GM11168 (cell line): Measurements from ENCODE around the gene PDE9A.

Source experiments
- in situ Hi-C: fragments of 300-500 bp; cut with MboI; formaldehyde crosslinking; loops from one replicate; pipeline ENCODE4 v1.12.0; 2022; ENCODE audit warnings: low sequenced_read_pairs; ENCODE audit not compliant: unreplicated experiment

Gene PDE9A

DNA sequence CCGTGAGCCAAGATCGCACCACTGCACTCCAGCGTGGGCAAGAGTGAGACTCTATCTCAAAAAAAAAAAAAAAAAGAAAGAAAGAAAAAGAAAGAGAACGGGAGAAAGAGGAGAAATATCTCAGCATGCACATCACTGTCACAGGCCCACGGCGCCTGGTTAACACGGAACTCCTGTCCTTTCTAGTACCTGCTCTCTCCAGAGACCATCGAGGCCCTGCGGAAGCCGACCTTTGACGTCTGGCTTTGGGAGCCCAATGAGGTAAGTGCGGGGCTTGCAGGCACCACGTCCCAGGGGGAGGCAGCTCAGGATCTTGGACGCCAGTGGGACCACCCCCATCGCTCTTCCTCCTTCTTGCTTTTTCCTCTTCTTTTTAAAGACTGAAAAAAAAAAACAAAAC, 100.4 kb downstream of the PDE9A start:
- in situ Hi-C loops, result no loop called here

DNA sequence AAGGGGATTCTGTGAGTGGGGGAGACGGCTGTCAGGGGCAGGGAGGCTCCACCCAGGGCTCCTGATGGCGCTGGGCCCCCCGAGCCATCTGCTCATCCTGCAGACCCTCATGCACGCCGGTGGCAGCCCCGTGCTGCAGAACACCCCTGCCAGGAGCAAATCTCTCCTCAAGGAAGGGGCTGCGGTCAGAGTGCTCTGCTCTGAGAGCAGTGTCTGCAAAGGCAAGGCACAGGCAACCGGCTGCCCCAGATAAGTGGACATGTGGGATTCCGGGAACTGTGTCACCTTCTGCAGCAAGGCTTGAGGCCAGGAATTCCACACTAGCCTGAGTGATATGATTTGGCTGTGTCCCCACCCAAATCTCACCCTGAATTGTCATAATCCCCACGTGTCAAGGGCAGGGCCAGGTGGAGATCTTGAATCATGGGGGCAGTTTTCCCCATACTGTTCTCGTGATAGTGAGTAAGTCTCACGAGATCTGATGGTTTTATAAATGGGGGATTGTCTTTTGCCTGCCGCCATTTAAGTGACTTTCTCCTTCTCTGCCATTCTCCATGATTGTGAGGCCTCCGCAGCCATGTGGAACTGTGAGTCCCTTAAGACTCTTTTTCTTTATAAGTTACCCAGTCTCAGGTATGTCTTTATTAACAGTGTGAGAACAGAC, 101.0 kb downstream of the PDE9A start:
- in situ Hi-C loops, result no loop called here

DNA sequence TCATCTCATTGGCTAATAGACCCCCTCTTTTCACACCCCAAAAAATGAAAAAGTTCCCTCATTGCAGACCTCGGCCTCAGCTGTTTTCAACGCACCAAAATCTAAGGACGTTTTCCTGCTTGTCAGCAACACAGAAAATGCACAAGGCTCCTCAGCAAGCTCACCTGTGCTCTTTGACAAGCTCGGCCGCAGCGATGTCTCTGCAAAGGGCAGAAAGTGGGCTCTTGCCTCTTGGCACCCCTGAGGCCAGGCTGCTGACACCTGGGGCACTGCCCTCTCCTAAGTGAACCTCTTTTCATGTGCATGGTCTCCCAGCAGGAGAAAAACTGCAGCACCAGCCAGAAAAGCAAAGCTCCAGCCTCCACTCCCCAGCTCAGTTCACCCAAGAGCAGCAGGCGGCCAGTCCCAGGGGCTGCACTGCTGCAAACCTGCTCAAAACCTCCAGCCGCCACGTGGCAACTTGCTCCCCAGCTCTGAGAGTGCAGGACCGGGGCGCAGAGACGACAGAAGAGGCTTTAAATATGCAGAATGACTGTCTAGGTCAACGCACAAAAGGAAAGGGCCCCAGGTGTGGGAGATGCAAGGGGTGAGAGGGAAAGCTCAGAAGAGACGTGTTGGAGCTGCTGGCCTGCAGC, 101.7 kb downstream of the PDE9A start:
- in situ Hi-C loops, result no loop called here

DNA sequence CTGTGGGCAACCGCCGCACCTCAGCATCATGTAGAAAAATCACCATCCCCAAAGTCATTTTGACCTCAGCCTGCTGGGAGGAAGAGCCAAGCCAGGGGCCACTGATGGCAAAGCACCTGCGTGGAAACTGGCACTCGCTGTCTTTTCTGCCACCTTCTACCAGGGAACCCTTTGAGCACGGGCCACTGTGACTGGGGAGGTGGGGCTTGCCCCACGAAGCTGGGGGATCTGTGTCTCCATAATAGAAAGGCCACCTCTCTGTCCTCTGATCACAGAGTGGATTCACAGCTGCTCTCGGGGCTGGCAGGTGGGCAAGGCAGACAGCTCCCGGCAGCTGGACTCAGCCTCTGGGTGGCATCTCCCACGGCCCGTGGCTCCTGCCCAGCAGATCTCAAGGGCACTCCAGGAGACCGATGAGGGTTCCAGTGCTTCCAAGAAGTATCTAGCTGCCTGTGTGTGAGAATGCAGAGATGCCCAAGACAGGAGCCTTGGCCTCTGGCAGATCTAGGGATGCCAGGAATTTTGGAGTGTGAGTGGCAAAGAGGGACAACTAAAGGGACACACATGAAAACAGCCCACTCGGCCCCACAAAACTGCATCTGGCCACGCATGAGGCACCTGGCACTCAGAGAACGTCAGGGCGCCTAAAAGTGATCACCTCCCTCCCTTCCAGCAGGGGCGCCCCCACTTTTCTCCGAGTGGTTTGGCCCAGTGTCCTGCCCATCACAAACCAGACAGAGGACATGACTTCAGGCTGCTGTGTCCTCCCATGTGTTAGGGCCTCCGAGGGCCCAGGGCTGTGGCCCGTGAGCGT, 102.6 kb downstream of the PDE9A start:
- in situ Hi-C loops, result no loop called here

DNA sequence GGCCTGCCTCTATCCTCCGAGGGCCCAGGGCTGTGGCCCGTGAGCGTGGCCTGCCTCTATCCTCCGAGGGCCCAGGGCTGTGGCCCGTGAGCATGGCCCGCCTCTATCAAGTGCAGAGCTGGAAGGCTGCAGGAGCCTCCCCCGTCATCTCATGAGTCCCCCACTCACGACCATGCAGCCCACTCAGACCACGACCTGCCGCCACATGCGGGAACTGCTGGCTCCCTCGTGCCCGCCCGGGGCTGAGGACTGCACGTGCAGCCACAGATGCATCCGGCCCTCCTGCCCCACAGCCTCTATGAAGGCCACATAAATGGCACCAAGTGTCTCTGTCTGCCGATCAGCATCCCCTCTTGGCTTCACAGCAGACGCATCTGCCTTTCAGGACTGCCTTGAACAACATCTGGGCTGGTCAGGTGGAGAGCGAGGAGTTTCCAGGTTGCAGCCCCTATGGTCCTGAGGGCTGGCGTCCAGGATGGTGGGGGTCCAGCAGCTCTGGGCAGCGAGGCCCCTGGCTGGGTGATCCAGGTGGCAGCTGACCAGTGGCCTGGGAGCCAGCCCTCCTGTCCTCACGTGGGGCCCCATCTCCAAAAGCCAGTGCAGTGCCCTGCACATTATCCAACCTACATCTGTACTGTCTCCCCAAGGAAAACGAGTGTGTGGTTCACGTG, 103.3 kb downstream of the PDE9A start:
- in situ Hi-C loops, result no loop called here

DNA sequence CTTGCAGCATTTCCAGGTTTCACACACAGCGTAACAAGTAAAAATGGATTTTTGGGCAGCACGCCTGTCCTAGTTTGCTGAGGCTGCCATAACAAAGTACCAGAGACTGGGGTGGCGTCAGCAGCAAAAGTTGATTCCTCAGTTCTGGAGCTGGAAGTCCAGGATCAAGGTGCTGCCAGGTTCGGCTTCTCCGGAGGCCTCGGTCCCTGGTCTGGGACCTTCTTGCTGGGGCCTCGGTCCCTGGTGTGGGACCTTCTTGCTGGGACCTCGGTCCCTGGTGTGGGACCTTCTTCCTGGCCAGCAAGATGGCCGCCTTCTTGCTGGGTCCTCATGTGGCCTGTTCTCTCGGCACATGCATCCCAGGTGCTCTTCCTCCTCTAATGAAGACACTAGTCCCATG, 104.0 kb downstream of the PDE9A start:
- in situ Hi-C loops, result no loop called here

DNA sequence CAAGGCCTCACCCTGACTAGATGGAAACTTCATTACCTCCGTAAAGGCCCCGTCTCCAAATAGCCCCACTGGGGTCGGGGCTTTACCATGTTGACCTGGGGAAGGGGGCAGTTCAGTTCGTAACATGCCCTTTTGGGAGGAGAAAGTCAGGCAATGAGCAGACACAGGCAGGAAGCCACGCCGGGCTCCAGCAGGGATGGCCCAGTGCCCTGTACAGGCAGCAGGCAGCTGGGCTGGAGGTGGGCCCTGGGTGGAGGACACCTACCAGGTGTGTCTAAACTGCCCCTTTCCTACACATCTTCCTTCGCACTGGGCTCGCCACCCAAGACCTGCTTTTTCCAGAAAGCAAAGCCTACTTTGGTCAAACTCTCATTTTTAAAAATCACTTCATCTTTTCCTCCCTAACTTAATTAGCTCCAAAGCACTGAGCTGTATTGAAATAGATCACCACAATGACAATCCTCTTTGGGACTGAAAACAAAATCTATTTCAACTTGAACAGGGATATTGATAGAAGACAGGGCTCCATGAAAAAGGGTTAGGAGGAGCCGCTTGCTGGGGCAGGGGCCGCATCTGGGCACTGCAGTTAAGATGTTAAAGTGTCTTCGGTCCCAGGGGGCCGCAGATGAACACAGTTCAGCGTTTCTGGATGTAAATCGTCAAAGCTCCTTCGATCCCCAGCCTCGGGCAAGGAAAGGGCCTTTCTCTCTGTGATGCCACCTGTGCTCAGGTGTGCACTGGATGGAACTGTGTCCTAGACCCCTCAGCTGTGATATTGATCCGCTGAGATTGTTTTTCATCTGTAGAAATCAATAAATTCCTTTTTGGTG, 104.6 kb downstream of the PDE9A start:
- in situ Hi-C loops, result no loop called here

DNA sequence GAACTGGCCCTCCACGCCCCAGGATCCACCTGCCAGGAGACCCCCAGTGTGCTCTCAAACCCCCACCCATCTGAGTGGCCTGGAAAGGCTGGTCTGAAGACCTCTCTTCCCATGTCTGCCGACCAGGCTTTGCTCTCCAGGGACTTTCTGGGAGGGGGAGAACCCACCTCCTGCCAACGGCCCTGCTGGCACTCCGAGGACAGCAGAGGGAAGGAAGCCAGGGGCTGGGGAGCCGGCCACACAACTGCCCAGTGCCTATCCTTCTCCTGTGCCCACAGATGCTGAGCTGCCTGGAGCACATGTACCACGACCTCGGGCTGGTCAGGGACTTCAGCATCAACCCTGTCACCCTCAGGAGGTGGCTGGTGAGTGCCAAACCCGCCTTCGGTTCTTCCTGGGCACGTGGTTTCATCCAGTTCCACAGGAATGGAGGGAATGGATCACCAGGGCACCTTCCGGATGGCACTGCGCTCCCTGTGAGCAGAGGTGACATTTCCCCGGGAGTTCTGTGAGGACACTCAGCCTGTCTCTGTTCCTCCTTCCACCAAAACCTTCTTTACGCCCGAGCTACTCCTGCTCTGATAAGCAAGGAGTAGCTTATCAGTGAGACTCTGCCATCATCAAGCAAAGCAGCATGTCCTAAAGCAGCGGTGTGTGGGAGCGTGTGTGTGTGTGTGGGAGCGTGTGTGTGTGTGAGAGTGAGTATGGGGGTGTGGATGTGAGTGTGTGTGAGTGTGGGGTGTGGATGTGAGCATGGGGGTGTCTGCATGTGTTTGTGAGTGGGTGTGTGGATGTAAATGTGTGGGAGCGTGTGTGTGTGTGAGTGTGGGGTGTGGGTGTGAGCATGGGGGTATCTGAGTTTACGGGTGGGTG, 105.5 kb downstream of the PDE9A start:
- in situ Hi-C loops, result no loop called here

DNA sequence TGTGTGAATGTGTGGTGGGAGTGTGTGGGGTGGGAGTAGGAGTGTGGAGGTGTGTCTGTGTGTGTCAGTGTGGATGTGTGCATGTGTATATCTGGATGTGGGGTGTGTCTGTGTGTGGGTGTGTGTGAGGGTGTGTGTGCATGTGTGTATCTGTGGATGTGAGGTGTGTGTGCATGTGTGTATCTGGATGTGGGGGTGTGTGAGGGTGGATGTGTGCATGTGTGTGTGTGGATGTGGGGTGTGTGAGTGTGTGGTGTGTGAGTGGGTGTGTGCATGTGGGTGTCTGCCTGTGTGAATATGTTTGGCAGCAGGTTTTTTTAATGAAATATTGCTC, 106.1 kb downstream of the PDE9A start:
- in situ Hi-C loops, result no loop called here

DNA sequence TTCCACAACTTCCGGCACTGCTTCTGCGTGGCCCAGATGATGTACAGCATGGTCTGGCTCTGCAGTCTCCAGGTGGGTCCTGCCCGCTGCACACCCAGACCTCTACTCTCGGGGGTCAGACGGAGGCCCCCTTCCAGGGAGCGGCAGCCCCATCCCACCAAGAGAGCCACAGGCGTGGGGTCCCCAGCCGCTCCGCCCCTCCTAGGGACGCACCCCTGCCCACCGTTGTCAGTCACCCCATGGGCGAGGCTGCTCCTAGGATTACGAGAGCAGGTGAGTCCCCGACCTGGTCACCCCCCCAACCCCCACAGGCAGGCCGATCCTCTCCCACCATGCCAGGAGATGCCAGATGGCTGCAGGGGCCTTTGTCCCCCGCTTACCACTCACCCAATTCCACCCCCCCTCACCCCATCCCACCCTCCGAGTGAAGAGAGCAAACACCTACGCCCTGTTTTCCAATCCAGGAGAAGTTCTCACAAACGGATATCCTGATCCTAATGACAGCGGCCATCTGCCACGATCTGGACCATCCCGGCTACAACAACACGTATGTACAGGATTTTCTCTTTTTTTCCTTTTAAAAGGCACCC, 107.0 kb downstream of the PDE9A start:
- in situ Hi-C loops, result no loop called here

DNA sequence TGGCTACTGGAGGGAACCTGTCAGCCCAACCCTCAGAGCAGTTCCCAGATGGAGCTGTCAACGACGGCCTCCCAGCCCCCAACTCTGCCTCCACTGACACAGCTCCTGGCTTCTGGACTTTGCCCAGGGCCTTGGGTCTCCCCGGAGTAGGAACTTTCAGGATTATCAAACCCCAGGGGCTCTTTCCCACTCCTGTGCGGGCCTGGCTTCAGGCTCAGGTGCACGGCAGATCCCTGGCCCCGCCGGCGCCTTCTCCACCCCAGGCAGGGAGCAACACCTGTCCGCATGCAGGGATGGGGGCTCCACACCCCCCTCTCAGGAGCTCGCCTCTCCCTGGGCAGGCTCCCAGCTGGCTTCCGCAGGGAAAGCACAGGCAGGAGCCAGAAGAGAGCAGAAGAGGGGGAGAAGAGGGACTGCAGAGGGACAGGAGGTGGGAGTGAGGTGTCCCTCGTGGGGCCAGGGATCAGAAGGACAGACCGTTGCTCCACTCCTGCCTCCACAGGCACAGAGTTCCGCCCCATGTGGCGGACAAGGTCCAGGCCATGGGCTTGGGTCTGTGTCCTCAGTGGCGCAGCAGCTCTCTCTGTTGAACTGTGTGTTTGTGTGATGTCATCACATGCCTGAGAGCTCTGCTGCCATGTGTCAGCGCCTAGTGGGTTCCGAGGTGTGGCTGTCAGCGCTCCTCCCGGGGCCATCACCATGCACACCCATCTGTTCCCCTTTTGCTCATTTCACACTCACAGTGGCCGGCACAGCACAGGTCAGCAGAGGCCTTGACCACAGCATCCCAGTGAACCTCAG, 107.7 kb downstream of the PDE9A start:
- in situ Hi-C loops, result no loop called here

DNA sequence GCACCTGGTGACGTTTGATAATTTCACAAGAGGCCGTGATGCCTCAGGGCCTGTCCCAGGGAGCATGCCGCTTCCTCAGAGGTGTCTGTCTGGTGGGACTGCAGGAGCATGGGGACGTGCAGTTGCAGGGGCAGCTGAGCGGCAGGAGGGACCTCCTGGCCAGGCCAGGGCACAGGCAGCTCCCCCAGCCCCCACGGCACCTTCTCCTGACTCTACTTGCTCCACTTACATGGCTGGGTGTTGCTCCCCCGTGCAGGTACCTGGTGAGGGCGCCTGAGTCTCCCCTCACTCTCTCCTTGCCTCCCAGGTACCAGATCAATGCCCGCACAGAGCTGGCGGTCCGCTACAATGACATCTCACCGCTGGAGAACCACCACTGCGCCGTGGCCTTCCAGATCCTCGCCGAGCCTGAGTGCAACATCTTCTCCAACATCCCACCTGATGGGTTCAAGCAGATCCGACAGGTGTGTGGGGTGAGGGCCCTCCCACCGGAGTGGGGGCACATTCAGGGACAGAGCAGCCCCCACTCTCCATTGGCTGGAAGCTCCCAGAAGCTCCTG, 108.4 kb downstream of the PDE9A start:
- in situ Hi-C loops, result no loop called here

DNA sequence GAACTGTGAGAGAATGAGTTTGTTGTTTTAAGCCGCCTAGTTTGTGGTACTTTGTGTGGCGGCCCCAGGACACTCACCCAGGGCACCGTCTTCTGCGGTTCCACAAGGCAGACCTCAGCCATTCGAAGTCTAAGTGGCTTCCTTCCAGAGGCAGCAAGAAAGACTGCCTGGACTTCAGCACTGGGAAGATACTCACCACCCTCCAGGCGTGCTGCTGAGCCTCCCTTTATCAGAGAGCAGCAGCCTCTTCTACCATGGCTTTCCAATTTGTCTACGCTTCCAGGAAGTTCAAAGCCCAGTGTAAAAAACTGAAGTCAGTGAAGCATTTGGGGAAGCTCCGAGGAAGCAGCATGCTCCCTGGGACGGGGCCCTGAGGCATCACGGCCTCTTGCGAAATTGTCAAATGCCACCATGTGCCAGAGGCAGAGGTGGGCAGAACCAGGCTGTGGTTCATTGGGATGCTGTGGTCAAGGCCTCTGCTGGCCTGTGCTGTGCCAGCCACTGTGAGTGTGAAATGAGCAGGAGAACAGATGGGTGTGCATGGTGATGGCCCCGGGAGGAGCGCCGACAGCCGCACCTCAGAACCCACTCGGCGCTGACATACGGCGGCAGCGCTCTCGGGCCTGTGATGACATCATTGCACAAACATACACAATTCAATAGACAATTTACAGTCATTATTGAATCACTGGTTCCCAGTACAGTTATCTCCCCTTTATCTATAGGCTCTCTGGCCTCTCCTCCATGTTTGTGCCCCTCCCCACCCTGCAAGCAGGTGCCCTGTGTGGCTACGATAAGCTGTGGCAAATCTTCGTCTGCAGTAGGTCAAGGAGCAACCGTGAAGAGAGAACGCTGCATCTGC, 110.4 kb downstream of the PDE9A start:
- in situ Hi-C loops, result no loop called here

DNA sequence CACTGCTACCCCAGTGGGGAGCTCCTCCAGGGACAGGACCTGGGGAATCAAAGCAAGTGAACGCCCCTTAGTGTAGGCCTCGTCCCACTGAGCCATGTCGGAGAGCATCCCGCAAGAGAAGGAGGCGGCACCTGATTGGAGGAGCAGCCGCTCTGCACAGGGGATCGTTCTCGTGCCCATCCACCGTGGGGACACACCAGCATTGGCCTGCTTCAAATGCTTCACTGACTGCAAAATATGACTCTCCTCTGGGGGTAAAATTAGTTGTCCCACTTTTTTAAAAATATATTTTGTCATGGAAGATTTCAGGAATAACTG, 111.0 kb downstream of the PDE9A start:
- in situ Hi-C loops, result no loop called here

DNA sequence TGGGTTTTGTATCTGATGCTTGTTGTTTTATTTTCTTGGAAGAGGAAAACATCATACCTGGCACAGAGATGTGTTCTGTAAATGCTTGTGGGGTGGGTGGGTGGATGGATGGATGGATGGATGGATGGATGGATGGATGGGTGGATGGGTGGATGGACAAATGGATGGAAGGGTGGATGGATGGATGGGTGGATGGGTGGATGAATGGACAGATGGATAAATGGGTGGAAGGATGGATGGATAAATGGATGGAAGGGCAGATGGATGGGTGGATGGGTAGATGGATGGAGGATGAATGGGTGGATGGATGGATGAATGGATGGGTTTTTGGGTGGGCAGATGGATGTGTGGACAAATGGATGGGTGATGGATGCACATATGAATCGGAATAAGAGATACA, 111.5 kb downstream of the PDE9A start:
- in situ Hi-C loops, result no loop called here

DNA sequence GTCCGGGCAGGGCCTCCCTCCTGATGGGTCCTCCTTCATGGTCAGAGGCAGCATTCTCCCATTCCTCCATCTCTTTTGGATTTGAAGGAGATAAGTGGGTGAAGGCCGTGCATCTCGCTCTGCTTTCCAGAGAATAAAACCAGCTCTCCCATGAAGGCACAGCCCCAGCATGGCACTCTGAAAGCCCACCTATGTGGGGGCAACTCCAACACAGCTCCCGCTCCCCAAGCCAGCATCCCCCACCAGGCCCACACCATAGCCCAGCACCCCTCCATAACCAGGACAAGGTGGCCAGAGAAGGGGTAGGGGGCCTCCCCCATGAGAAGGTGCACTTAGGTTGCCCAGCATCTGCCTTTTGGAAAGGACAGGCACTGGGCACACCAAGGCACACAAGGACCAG, 112.2 kb downstream of the PDE9A start:
- in situ Hi-C loops, result no loop called here
